DMS153 treated with DMSO at 0.1 percent for 48 hours (cell line): ENCODE results near the gene DAAM2.

ENCODE experiments used
- DNase-seq: peaks from one replicate; lab custom pipeline; 2025; ENCODE audit not compliant: unreplicated experiment; lab: John Stamatoyannopoulos, UW

DAAM2 gene

GRCh38 chr6:39925191-39925930 is 133.2 kb downstream of the DAAM2 start:
- DNase-seq: no peak

- DNase-seq: no peak
These were observed 133.7 kb downstream of the DAAM2 start for GRCh38 chr6:39925931-39926290.

- no peak for DNase-seq
These were observed 134.5 kb downstream of the DAAM2 start for GRCh38 chr6:39926668-39927067.

GRCh38 chr6:39927159-39927558 is 135.0 kb downstream of the DAAM2 start:
- no peak for DNase-seq

- no peak for DNase-seq
These were observed 137.0 kb downstream of the DAAM2 start for GRCh38 chr6:39929039-39929732.

- no peak for DNase-seq
These were observed 137.7 kb downstream of the DAAM2 start for GRCh38 chr6:39929733-39930461.

- no peak for DNase-seq
These were observed 138.4 kb downstream of the DAAM2 start for GRCh38 chr6:39930540-39930939.

GRCh38 chr6:39931607-39932006 is 139.4 kb downstream of the DAAM2 start:
- no peak for DNase-seq

- DNase-seq: no peak
These were observed 140.3 kb downstream of the DAAM2 start for GRCh38 chr6:39932386-39932910.

- DNase-seq: no peak
These were observed 141.5 kb downstream of the DAAM2 start for GRCh38 chr6:39933669-39934130.

GRCh38 chr6:39934131-39934757 is 142.1 kb downstream of the DAAM2 start, which contains the start of gene MOCS1:
MOCS1 (minus strand) TSS chr6:39934462; CDS start chr6:39934417, 45 bp downstream.
- no peak for DNase-seq

GRCh38 chr6:39935241-39935640 is 143.1 kb downstream of the DAAM2 start:
- no peak for DNase-seq

GRCh38 chr6:39936857-39937256 is 144.7 kb downstream of the DAAM2 start:
- DNase-seq: no peak

- DNase-seq: no peak
These were observed 145.6 kb downstream of the DAAM2 start for GRCh38 chr6:39937686-39938333.

GRCh38 chr6:39938773-39939654 is 146.8 kb downstream of the DAAM2 start:
- DNase-seq: no peak

- DNase-seq: no peak
These were observed 149.0 kb downstream of the DAAM2 start for GRCh38 chr6:39941138-39941537.

GRCh38 chr6:39941820-39942219 is 149.6 kb downstream of the DAAM2 start:
- no peak for DNase-seq

- DNase-seq: no peak
These were observed 150.9 kb downstream of the DAAM2 start for GRCh38 chr6:39942903-39943580.

GRCh38 chr6:39945626-39946025 is 153.4 kb downstream of the DAAM2 start:
- DNase-seq: no peak
